Mesenteric fat pad (tissue), 1 donor: ENCODE results near the gene HTR2A. TPM values are rescaled to one million over a fixed set of nuclear protein-coding genes. Genes with fewer than 3 reads are reported as not detected.

Source experiments
- DNase-seq: peaks from one replicate; pipeline ENCODE4 v3.0.0-alpha.2; 2020; ENCODE audit warnings: low spot score
- total RNA-seq: library from RNA; stranded (reverse); fragmentation: NEBNext Ultra II Directional; extraction: Animal tissue kit (Norgen Biotek cat#: 25700); gene quantifications from one replicate; pipeline ENCODE4 v1.2.1, GENCODE V29; 2021
- donor health status: DM: yes; HTN: yes; CAD: no.

The HTR2A gene
- total RNA-seq, 1 donor from 2014 or later: 1.4 TPM

- no peak for DNase-seq
Observed at GRCh38 chr13:46871557-46871956, 25.3 kb downstream of the HTR2A start.

DNA sequence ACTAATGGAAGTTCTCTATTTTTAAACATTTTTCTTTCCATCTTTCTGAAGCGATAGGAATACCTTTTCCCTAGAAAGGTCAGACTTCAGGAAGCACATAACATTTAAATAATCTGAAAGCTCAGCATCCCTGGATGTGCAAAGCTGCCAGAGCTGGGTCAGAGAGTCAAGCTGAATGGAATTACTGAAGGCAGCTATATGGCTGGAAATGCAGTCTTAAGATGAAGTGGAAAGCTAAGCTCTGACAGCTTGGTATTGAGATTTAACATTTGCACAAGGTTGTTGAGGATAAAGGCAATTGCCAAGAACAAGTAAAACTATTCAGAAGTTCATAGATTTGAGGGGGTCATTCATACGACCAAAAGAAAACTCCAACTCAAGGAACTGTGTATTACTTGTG lies 28.8 kb downstream of the HTR2A start:
- no peak for DNase-seq

- DNase-seq: no peak
Observed at GRCh38 chr13:46866150-46866549, 30.7 kb downstream of the HTR2A start.

DNA sequence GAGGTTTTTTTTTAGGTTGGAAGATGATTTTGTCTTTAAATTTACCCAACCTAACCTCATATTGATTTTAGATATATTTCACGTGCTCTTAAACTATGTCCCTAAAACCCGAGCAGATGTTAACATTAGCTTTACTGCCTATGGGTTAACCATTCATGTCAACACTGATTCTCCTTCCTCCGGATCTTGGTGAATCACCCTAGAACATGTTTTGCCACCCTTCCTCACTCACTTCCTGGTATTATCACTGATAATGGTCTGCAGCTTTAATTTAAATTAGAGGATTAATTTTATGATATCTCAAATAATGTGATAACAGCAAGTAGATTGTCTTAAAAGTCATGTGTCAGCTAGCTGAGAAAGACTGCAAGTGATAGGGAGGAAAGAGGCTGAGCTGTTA lies 31.9 kb downstream of the HTR2A start:
- DNase-seq: no peak

GRCh38 chr13:46861959-46862358 lies 34.9 kb downstream of the HTR2A start:
- no peak for DNase-seq

GRCh38 chr13:46860722-46861121 lies 36.1 kb downstream of the HTR2A start:
- DNase-seq: no peak

DNA sequence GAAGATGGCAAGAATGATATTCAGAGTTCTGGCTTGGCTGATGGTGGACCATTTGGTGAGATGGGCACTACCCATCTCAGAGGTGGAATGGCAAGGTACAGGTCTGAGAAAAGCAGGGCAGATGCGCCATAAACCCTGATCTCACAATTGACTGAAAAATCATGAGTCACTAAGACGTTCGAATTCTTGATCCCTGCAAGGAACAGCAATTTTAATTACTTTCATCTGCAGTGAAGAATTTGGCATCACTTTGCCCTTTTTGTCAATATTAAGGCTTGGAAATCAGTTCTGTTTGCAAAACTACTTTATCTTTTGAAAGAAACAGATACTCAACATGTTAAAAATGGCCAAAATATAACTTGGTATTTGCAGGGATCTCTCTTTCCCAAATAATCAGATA lies 38.1 kb downstream of the HTR2A start:
- DNase-seq: no peak

- no peak for DNase-seq
Observed at GRCh38 chr13:46858163-46858562, 38.7 kb downstream of the HTR2A start.

- DNase-seq: no peak
Observed at GRCh38 chr13:46855664-46856063, 41.2 kb downstream of the HTR2A start.

DNA sequence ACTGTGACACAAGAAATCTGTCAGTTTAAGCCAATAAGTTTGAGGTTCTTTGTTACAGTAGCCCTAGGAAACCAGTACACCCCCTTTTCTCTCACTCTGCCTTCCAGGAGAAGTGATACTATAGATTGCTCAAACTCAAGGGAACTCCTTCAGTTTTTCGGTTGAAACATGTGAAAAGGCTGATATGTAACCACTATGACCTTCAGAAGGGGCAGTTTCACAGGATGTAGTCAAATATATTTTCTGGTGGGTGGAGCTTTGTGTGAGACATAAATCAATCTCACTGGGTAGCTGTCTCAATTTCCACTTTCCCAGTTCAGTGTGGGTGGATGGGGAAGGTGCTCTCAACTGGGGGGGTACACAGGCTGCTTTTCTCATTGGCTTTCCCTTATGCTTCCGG lies 41.7 kb downstream of the HTR2A start:
- DNase-seq: no peak

DNA sequence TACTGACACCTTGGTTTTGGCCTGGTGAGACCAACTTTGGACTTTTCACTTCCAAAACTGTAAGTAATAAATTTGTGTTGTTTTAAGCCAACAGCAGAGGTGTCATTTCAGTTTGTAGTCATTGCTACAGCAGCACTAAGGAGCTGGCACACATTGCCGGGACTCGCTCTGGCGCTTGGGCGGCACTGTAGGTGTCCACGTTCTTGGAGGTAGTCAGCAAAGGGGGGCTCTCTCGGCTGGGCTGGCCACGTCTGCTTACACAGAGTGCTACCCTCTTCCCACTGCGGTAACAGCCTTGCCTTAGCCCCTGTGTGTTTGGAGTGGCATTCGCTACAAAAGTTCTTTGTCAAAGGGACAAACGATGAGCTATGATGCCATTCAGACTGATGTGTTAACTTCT lies 44.7 kb downstream of the HTR2A start:
- DNase-seq: no peak

DNA sequence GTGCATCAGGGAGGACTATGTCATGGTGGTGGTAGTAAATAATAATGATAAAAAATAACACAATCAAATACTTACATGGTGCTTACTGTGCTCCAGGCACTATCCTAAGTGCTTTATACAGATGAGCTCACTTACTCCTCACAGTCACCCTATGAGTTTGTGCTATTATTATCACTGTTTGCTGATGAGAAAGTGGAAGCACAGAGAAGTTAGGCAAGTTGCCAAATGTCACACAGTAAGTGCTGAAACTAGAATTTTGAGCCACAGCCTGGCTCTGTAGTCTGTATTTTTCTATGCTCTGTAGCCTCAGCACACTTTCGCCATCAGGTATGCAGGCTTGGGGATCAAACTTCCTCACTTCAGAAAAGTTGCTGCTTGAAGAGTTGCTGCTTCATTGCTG lies 46.6 kb downstream of the HTR2A start:
- no peak for DNase-seq

GRCh38 chr13:46846726-46847125 lies 50.1 kb downstream of the HTR2A start:
- DNase-seq: no peak

DNA sequence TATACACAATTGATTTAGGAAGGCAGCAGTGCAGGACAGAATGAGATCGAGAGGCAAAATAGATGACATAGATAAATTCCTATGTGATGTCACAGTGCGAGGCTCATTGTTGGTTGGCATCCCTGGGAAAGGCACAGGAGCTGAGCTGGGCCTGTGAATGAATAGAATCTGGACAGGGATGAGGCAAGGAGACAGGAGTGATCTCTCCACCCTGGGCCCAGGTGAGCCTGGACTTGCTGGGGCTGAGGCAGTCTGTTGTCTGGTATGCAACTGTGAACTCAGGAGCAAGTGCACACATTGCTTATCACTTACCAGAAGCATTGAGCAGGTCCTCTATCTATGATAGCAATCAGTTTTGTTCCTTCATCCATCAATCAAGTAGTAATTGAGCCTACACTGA lies 51.7 kb downstream of the HTR2A start:
- no peak for DNase-seq

DNA sequence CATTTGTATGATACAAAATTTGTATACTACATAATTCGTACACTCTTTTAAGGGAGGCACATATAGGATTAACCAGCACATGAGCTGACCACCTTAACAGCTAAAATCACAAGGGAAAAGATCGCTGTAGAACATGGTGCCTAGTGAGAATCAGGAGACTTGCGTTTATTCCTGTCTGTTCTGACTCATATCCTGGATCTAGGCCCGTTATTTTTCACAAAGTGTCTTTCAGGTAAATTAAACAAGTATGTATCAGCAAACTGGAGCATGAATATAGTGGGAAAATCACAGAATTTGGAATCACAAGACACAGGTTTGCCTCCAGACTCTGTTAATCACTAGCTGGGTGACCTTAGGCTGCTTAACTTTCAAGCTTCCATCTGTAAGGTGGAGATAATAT lies 52.4 kb downstream of the HTR2A start:
- DNase-seq: no peak

DNA sequence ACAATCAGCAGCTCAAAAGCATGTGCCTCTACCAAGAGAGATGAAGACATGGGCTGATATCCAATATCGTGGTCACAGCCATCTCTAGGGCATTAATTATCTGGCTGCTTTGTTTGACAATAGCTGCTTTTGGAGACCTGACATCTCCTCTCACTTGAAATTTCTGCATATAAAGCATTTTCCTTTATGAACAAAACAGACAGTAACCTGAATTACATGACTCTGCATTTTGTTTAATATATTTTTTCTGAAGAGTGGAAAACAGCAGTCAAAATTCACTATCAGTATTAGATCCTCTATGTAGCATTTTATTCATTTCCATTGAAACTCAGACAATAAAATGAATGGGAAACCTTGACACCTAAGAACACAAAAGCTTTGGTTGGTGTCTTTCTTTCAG lies 57.5 kb downstream of the HTR2A start:
- no peak for DNase-seq

GRCh38 chr13:46834657-46835056 lies 62.2 kb downstream of the HTR2A start:
- no peak for DNase-seq

GRCh38 chr13:46831588-46832194 lies 65.2 kb downstream of the HTR2A start:
- DNase-seq: no peak

- DNase-seq: no peak
Observed at GRCh38 chr13:46830405-46831005, 66.3 kb downstream of the HTR2A start.

DNA sequence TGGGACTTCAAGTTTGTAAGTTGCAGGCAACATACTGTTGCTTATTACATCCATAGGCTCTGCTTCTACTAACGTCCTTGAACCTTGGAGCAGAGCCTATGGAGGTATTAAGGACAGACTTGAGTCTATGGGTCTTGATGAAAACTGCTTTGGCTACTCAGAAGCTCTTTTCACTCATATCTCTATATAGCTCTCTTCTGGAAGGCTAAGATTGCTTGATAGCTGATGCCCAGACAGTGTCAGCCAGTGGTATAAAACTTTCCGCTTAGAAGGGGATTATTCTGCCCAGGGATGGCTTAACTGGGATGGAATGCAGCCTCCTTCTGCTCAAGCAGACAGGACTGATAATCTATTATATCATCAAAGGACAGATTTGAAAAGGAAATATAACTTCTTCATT lies 74.3 kb downstream of the HTR2A start:
- no peak for DNase-seq

- DNase-seq: no peak
Observed at GRCh38 chr13:46817838-46818476, 78.9 kb downstream of the HTR2A start.

DNA sequence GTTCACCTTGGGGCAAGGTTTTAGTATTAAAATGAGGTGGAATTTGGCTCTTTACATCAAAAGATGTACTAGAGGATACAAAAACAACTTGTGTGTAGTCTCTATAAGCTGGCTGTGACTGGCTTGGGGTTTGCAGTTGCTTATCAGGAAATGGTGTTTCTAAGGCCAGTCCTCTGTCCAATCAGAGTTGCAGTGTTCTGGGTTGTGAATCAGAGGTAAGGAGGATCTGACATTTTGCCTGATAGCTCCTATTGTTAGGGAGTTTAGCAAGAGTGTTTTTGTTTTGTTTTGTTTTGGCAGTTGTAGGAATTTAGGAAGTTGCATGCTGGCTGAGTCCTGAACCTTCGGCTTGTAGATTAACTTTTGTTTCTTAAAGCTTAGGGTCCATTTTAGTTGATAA lies 79.8 kb downstream of the HTR2A start:
- no peak for DNase-seq

DNA sequence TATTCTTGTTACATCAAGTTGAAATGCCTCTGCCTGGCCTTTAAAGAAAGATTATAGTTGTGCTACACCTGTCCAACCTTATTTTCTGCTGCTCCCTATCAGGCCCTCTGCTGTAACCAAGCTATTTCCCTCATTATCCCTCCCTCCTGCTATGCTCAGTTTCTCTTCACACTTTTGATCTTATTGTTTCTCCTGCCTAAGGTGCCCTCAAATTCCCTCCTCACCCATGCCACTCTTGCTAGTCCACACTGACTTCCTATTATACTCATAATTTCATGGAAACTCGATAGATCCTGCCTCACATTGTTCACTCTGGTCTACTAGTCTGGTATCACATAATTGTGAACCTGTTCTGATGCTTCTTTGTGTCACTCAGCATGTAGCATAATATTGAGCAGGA lies 80.5 kb downstream of the HTR2A start:
- DNase-seq: no peak
